GM12865 (cell line): ENCODE measurements around the gene KCNK5.

Source experiments
- DNase-seq: peaks from one replicate; pipeline ENCODE4 v3.0.0; 2010; ENCODE audit warnings: low read depth
- H3K4me3 ChIP-seq: 2 replicates; pipeline ENCODE4 v1.5.1; 2011; ENCODE audit warnings: mild to moderate bottlenecking, low read depth, low read length, control low read depth
- CTCF ChIP-seq: IDR thresholded peaks from 2 replicates; pipeline ENCODE4 v1.5.1; 2011; ENCODE audit warnings: low read length, control low read depth, low read depth, inconsistent platforms; ENCODE audit not compliant: insufficient read depth; ENCODE audit errors: missing control alignments

Gene KCNK5

GRCh38 chr6:39193201-39193791 is 36.0 kb downstream of the KCNK5 start:
- no peak for TF ChIP-seq CTCF
- no peak for DNase-seq

GRCh38 chr6:39192736-39193135 is 36.5 kb downstream of the KCNK5 start:
- no peak for TF ChIP-seq CTCF
- H3K4me3 ChIP-seq = no peak overlapping the region
- no peak for DNase-seq

More at GRCh38 chr6:39193201-39193791, 36.0 kb downstream of the KCNK5 start:
- no peak overlapping the region for H3K4me3 ChIP-seq

- no peak for DNase-seq
- TF ChIP-seq CTCF = no peak
- H3K4me3 ChIP-seq = no peak overlapping the region
Observed at GRCh38 chr6:39191236-39191930, 37.9 kb downstream of the KCNK5 start.

- H3K4me3 ChIP-seq = no peak overlapping the region
- DNase-seq = no peak
- no peak for TF ChIP-seq CTCF
Observed at GRCh38 chr6:39190545-39191235, 38.6 kb downstream of the KCNK5 start.

GRCh38 chr6:39189915-39190544 is 39.2 kb downstream of the KCNK5 start:
- DNase-seq = peak; percentile 55
- TF ChIP-seq CTCF = peak; percentile 62
- no peak overlapping the region for H3K4me3 ChIP-seq

- no peak for DNase-seq
- H3K4me3 ChIP-seq = no peak overlapping the region
- TF ChIP-seq CTCF = no peak
Observed at GRCh38 chr6:39189131-39189530, 40.1 kb downstream of the KCNK5 start.
